HCT116 (cell line): ENCODE results near the gene IL17B. TPM values are rescaled to one million over a fixed set of nuclear protein-coding genes. Genes with fewer than 3 reads are reported as not detected.

Source experiments
- ATAC-seq: fragments of 200-7000 bp; cut with Tn5 transposase; 2 replicates; pipeline ENCODE4 v1.9.1; 2020; ENCODE audit warnings: mild to moderate bottlenecking, moderate library complexity
- BruUV-seq: library from RNA; stranded (reverse); fragments of 400-500 nt; replicated peaks from 2 replicates; lab custom pipeline; 2021; lab: Mats Ljungman, UMichigan
- CTCF ChIA-PET: fragments of 300-600 bp; sonication (Branson Sonifier 250); formaldehyde crosslinking; loops from one replicate; lab custom pipeline; 2021; ENCODE audit warnings: antibody characterized with exemption; lab: Charles Lee
- POLR2A ChIA-PET: fragments of 300-600, 350-600 bp; sonication (Branson Sonifier 250); formaldehyde crosslinking; loops from one replicate; lab custom pipeline; 2021; ENCODE audit warnings: antibody characterized with exemption; lab: Charles Lee
- RAD21 ChIA-PET, 2 experiments: fragments of 300-600 bp; sonication (Branson Sonifier 250); formaldehyde crosslinking; loops; one replicate each; lab custom pipeline; 2023; ENCODE audit warnings: low total read pairs in 2 of 2; ENCODE audit not compliant: uncharacterized antibody in 2 of 2, unreplicated experiment in 2 of 2, low non-redundant PET in 1 of 2; lab: Charles Lee
- DNase-seq: peaks from one replicate; pipeline ENCODE4 v3.0.0-alpha.2; 2010; ENCODE audit warnings: low read depth, low spot score
- H2AFZ ChIP-seq: fragments of 200-600 bp; shearing (Covaris generic), sonication (generic); 2 replicates; pipeline ENCODE4 v1.6.1; 2017; ENCODE audit warnings: low read depth, mixed run types, mixed read lengths, antibody characterized with exemption, low read length; ENCODE audit not compliant: poor library complexity, severe bottlenecking
- H3K27ac ChIP-seq: 2 replicates; pipeline ENCODE4 v1.5.1; 2012; ENCODE audit warnings: low read depth, low read length
- H3K27me3 ChIP-seq: fragments of 200-600 bp; sonication (generic); 2 replicates; pipeline ENCODE4 v1.6.1; 2016; ENCODE audit warnings: mixed run types, low read length, mixed read lengths; ENCODE audit not compliant: insufficient read depth
- H3K36me3 ChIP-seq, 2 experiments: fragments of 200-500 bp in 1 of 2; fragments of 200-600 bp in 1 of 2; sonication (Bioruptor generic) in 1 of 2; sonication (generic) in 1 of 2; 2 replicates each; pipeline versions ENCODE4 v1.5.1 to v1.6.1; 2014 to 2016; ENCODE audit warnings: low read length in 2 of 2, inconsistent platforms in 1 of 2, mixed read lengths in 1 of 2, mixed run types in 1 of 2; ENCODE audit not compliant: insufficient read depth in 2 of 2, control insufficient read depth in 1 of 2
- H3K4me1 ChIP-seq, 2 experiments: fragments of 200-600 bp in 1 of 2; sonication (generic) in 1 of 2; 2 replicates each; pipeline versions ENCODE4 v1.5.1 to v1.6.1; 2012 to 2017; ENCODE audit warnings: low read length in 2 of 2, inconsistent platforms in 1 of 2, mild to moderate bottlenecking in 1 of 2, mixed read lengths in 1 of 2, mixed run types in 1 of 2, moderate library complexity in 1 of 2; ENCODE audit not compliant: insufficient read depth in 2 of 2, control insufficient read depth in 1 of 2
- H3K4me2 ChIP-seq: fragments of 200-600 bp; sonication (generic); 2 replicates; pipeline ENCODE4 v1.6.1; 2017; ENCODE audit warnings: mixed run types, low read length, mixed read lengths
- H3K4me3 ChIP-seq, 2 experiments: fragments of 200-600 bp in 1 of 2; sonication (generic) in 1 of 2; replicated peaks in 1 of 2; 2 replicates each; pipeline ENCODE4 v1.5.1; 2011 to 2016; ENCODE audit warnings: low read length in 2 of 2, control low read depth in 1 of 2, low read depth in 1 of 2, mild to moderate bottlenecking in 1 of 2, mixed read lengths in 1 of 2, mixed run types in 1 of 2
- H3K79me2 ChIP-seq: fragments of 200-600 bp; sonication (generic); 2 replicates; pipeline ENCODE4 v1.6.1; 2017; ENCODE audit warnings: mild to moderate bottlenecking, mixed run types, low read length, moderate library complexity, mixed read lengths; ENCODE audit not compliant: insufficient read depth
- H3K9ac ChIP-seq: fragments of 200-600 bp; sonication (generic); 2 replicates; pipeline ENCODE4 v1.6.1; 2016; ENCODE audit warnings: low read length, mixed read lengths
- H3K9me2 ChIP-seq: fragments of 200-600 bp; sonication (generic), shearing (Covaris generic); 2 replicates; pipeline ENCODE4 v1.6.1; 2017; ENCODE audit warnings: mixed run types, mild to moderate bottlenecking, moderate library complexity; ENCODE audit not compliant: insufficient read depth
- H3K9me3 ChIP-seq, 2 experiments: fragments of 200-500 bp in 1 of 2; fragments of 200-600 bp in 1 of 2; sonication (Bioruptor generic) in 1 of 2; sonication (generic) in 1 of 2; 2 replicates each; pipeline ENCODE4 v1.6.1; 2014 to 2017; ENCODE audit warnings: low read length in 2 of 2, mixed read lengths in 2 of 2, inconsistent platforms in 1 of 2, low read depth in 1 of 2, mild to moderate bottlenecking in 1 of 2, mixed run types in 1 of 2, moderate library complexity in 1 of 2; ENCODE audit not compliant: control insufficient read depth in 1 of 2, insufficient read depth in 1 of 2
- H4K20me1 ChIP-seq: fragments of 200-600 bp; sonication (generic), shearing (Covaris generic); 2 replicates; pipeline ENCODE4 v1.6.1; 2017; ENCODE audit warnings: mixed run types, mild to moderate bottlenecking, moderate library complexity; ENCODE audit not compliant: insufficient read depth
- CBX3 ChIP-seq: IDR thresholded peaks from 2 replicates; pipeline ENCODE4 v1.6.1; 2012; ENCODE audit warnings: low read depth
- EGR1 ChIP-seq: IDR thresholded peaks from 2 replicates; pipeline ENCODE4 v1.6.1; 2012; ENCODE audit warnings: low read depth
- ELF1 ChIP-seq: IDR thresholded peaks from 2 replicates; pipeline ENCODE4 v1.6.1; 2012; ENCODE audit warnings: low read depth, borderline replicate concordance
- JUND ChIP-seq: IDR thresholded peaks from 2 replicates; pipeline ENCODE4 v1.6.1; 2012
- SIN3A ChIP-seq: IDR thresholded peaks from 2 replicates; pipeline ENCODE4 v1.6.1; 2012; ENCODE audit warnings: low read depth
- SP1 ChIP-seq: IDR thresholded peaks from 2 replicates; pipeline ENCODE4 v1.6.1; 2012; ENCODE audit warnings: low read depth
- intact Hi-C: fragments of 100-400 bp; cut with micrococcal nuclease; formaldehyde crosslinking; loops from 2 replicates; pipeline ENCODE4 v1.10.0; 2022
- total RNA-seq: library from RNA; stranded (reverse); gene quantifications from one replicate; pipeline ENCODE4 v1.2.1, GENCODE V29; 2021; ENCODE audit not compliant: unreplicated experiment
- TF ChIP-seq, protein P1 (sequence below): IDR thresholded peaks from 2 replicates; pipeline ENCODE4 v1.6.1; 2012; ENCODE audit warnings: low read depth
- TF ChIP-seq, protein P2 (sequence below): IDR thresholded peaks from 2 replicates; pipeline ENCODE4 v1.6.1; 2012
- TF ChIP-seq, protein P3 (sequence below): IDR thresholded peaks from 2 replicates; pipeline ENCODE4 v1.6.1; 2012
- TF ChIP-seq, protein P4 (sequence below), 3 experiments: fragments of 200-600 bp in 1 of 3; sonication (generic) in 1 of 3; IDR thresholded peaks in 2 of 3; conservative IDR thresholded peaks in 1 of 3; 2 replicates each; pipeline ENCODE4 v1.5.1; 2012 to 2017; ENCODE audit warnings: low read depth in 2 of 3, low read length in 2 of 3, antibody characterized with exemption in 1 of 3, borderline replicate concordance in 1 of 3, control low read depth in 1 of 3, mild to moderate bottlenecking in 1 of 3, mixed read lengths in 1 of 3, mixed run types in 1 of 3, moderate library complexity in 1 of 3; ENCODE audit not compliant: insufficient read depth in 1 of 3

The IL17B gene
- total RNA-seq, 1 experiment from 2014 or later, result 0.81 TPM

DNA sequence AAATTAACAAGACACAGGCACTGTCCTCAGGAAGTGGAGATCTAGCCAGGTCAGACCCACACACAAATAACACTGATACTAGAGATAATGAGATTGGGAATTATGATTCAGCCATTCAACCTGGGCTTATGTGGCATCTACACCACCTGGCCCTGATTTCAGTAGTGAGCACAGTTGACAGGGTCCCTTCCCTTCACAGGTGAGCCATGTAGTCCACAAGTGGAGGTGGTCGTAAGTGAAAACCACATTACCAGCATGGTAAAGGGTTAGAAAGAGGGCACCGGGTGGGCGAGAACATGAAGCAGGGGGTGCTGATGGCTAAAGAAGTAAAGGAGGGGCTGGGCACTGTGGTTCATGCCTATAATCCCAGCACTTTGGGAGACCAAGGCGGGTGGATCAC lies 48.3 kb upstream of the IL17B start:
- Histone ChIP-seq H3K9me3 (no peaks in the 10 kb centered on the region), H3K27ac (no peak overlapping the region; the same call in 1 of the 2 replicates), H2AFZ (no peak overlapping the region), H3K9ac (no peak overlapping the region), H3K79me2 (no peaks in the 10 kb centered on the region), H3K4me1 (peaks cover 23 to 63% of the 10 kb centered on the region in 2 experiments), H4K20me1 (no peaks in the 10 kb centered on the region), H3K4me2 (peak overlapping the region; percentile 51), H3K4me3 (no peak overlapping the region), H3K27me3 (no peaks in the 10 kb centered on the region), H3K9me2 (no peaks in the 10 kb centered on the region), H3K36me3 (no peaks in the 10 kb centered on the region)
- RAD21 ChIA-PET, result no interaction called here
- TF ChIP-seq, protein P1, sequence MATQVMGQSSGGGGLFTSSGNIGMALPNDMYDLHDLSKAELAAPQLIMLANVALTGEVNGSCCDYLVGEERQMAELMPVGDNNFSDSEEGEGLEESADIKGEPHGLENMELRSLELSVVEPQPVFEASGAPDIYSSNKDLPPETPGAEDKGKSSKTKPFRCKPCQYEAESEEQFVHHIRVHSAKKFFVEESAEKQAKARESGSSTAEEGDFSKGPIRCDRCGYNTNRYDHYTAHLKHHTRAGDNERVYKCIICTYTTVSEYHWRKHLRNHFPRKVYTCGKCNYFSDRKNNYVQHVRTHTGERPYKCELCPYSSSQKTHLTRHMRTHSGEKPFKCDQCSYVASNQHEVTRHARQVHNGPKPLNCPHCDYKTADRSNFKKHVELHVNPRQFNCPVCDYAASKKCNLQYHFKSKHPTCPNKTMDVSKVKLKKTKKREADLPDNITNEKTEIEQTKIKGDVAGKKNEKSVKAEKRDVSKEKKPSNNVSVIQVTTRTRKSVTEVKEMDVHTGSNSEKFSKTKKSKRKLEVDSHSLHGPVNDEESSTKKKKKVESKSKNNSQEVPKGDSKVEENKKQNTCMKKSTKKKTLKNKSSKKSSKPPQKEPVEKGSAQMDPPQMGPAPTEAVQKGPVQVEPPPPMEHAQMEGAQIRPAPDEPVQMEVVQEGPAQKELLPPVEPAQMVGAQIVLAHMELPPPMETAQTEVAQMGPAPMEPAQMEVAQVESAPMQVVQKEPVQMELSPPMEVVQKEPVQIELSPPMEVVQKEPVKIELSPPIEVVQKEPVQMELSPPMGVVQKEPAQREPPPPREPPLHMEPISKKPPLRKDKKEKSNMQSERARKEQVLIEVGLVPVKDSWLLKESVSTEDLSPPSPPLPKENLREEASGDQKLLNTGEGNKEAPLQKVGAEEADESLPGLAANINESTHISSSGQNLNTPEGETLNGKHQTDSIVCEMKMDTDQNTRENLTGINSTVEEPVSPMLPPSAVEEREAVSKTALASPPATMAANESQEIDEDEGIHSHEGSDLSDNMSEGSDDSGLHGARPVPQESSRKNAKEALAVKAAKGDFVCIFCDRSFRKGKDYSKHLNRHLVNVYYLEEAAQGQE, result no peak
- POLR2A ChIA-PET, result no interaction called here
- ATAC-seq, result no peak
- intact Hi-C loops, result no loop called here
- no TSS peak for BruUV-seq
- CTCF ChIA-PET, result no interaction called here
- DNase-seq, result no peak

DNA sequence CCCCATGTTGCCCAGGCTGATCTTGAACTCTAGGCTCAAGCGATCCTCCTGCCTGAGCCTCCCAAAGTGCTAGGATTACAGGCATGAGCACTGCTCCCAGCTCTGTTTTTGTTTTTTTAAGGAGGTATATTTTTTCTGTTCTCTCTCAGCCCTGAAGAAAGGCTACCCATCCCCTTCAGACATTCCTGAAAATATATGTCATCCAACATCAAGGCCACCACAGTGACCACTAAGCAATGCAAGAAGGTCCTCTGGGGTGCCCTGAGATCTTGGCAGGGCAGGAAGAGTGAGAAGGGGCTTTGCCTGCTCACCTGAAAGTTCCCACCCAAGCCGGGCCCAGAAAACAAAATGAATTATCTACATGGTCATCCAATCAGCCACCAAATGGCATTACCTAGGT lies 47.8 kb upstream of the IL17B start:
- intact Hi-C loops, result no loop called here
- H3K36me3 ChIP-seq, result no peaks in the 10 kb centered on the region
- ChIA-PET RAD21 (no interaction called here), CTCF (no interaction called here), POLR2A (no interaction called here)
- H3K4me3 ChIP-seq, result no peak overlapping the region
- H3K4me1 ChIP-seq, result peaks cover 23 to 63% of the 10 kb centered on the region in 2 experiments
- no peaks in the 10 kb centered on the region for H3K79me2 ChIP-seq
- H3K9me3 ChIP-seq, result no peaks in the 10 kb centered on the region
- peak overlapping the region; percentile 51 for H3K4me2 ChIP-seq
- H3K27me3 ChIP-seq, result no peaks in the 10 kb centered on the region
- H3K9ac ChIP-seq, result no peak overlapping the region
- peak; percentile 26; the same call in 1 of the 2 replicates for ATAC-seq
- no peak for DNase-seq
- no peaks in the 10 kb centered on the region for H4K20me1 ChIP-seq
- BruUV-seq, result no TSS peak
- H3K27ac ChIP-seq, result no peak overlapping the region; the same call in 1 of the 2 replicates
- H2AFZ ChIP-seq, result no peak overlapping the region
- H3K9me2 ChIP-seq, result no peaks in the 10 kb centered on the region
- TF ChIP-seq CBX3 (no peak), SP1 (no peak), JUND (no peak), EGR1 (no peak), SIN3A (no peak), ELF1 (no peak)
- TF ChIP-seq, protein P2, sequence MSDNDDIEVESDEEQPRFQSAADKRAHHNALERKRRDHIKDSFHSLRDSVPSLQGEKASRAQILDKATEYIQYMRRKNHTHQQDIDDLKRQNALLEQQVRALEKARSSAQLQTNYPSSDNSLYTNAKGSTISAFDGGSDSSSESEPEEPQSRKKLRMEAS, result no peak
- TF ChIP-seq, protein P3, sequence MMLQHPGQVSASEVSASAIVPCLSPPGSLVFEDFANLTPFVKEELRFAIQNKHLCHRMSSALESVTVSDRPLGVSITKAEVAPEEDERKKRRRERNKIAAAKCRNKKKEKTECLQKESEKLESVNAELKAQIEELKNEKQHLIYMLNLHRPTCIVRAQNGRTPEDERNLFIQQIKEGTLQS, result no peak
- TF ChIP-seq, protein P4, sequence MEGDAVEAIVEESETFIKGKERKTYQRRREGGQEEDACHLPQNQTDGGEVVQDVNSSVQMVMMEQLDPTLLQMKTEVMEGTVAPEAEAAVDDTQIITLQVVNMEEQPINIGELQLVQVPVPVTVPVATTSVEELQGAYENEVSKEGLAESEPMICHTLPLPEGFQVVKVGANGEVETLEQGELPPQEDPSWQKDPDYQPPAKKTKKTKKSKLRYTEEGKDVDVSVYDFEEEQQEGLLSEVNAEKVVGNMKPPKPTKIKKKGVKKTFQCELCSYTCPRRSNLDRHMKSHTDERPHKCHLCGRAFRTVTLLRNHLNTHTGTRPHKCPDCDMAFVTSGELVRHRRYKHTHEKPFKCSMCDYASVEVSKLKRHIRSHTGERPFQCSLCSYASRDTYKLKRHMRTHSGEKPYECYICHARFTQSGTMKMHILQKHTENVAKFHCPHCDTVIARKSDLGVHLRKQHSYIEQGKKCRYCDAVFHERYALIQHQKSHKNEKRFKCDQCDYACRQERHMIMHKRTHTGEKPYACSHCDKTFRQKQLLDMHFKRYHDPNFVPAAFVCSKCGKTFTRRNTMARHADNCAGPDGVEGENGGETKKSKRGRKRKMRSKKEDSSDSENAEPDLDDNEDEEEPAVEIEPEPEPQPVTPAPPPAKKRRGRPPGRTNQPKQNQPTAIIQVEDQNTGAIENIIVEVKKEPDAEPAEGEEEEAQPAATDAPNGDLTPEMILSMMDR (IDR thresholded peaks at IDR 0.05 in 2 of 3, conservative IDR thresholded peaks at IDR 0.05 in 1 of 3; ENCODE audit: borderline replicate concordance in 1 of 3, insufficient read depth in 1 of 3, low read depth in 2 of 3, low read length in 2 of 3), result no peak
- TF ChIP-seq, protein P1, result no peak
